RCC 7860 (cell line): Measurements from ENCODE around the gene ATXN2L.
"Not testable (repeated sequence)": the region's sequence is repeated elsewhere in the genome, so short reads cannot be mapped to it uniquely, and the experiment has no call there.

Experiments used
- DNase-seq: peaks from one replicate; pipeline ENCODE4 v3.0.0-alpha.2; 2015; ENCODE audit warnings: low spot score
- FAIRE-seq: peaks from 2 replicates; lab custom pipeline; 2012; peaks lifted over from hg19 to GRCh38; lab: Jason Lieb, UNC

The ATXN2L gene

GRCh38 chr16:28837672-28838557, 15.1 kb downstream of the ATXN2L start:
- DNase-seq (no peak), FAIRE-seq (no peak)

GRCh38 chr16:28838558-28838918, 15.7 kb downstream of the ATXN2L start:
- DNase-seq, result no peak
- no peak for FAIRE-seq

- no peak for DNase-seq
- no peak for FAIRE-seq
Measured at GRCh38 chr16:28839004-28839639, 16.3 kb downstream of the ATXN2L start.

- FAIRE-seq, result no peak
- DNase-seq, result no peak
Measured at GRCh38 chr16:28839899-28840298, 17.1 kb downstream of the ATXN2L start.

GRCh38 chr16:28842696-28843095, 19.9 kb downstream of the ATXN2L start:
- FAIRE-seq (no peak), DNase-seq (no peak)

GRCh38 chr16:28843766-28844165, 21.0 kb downstream of the ATXN2L start:
- DNase-seq (no peak), FAIRE-seq (no peak)

- no peak for DNase-seq
- no peak for FAIRE-seq
Measured at GRCh38 chr16:28844226-28844885, 21.6 kb downstream of the ATXN2L start.

- DNase-seq (no peak), FAIRE-seq (no peak)
Measured at GRCh38 chr16:28845293-28845692, 22.5 kb downstream of the ATXN2L start.

- FAIRE-seq (no peak), DNase-seq (no peak)
Measured at GRCh38 chr16:28845761-28846079, 22.9 kb downstream of the ATXN2L start.

- DNase-seq (peak; percentile 96), FAIRE-seq (peak; percentile 93)
Measured at GRCh38 chr16:28846080-28846932, 23.5 kb downstream of the ATXN2L start, which contains the start of gene TUFM. TSS of gene TUFM (minus strand) at chr16:28846348. CDS start at chr16:28846269, 79 bp downstream.

- no peak for FAIRE-seq
Measured at GRCh38 chr16:28846933-28847273, 24.1 kb downstream of the ATXN2L start.

GRCh38 chr16:28858421-28858820, 35.6 kb downstream of the ATXN2L start:
- FAIRE-seq, result no peak

More at GRCh38 chr16:28846933-28847273, 24.1 kb downstream of the ATXN2L start:
- no peak for DNase-seq

GRCh38 chr16:28859326-28859725, 36.5 kb downstream of the ATXN2L start:
- FAIRE-seq, result no peak

More at GRCh38 chr16:28858421-28858820, 35.6 kb downstream of the ATXN2L start:
- DNase-seq, result no peak

GRCh38 chr16:28863929-28864793, 41.4 kb downstream of the ATXN2L start:
- FAIRE-seq (no peak), DNase-seq (no peak)

More at GRCh38 chr16:28859326-28859725, 36.5 kb downstream of the ATXN2L start:
- DNase-seq, result no peak

- FAIRE-seq, result no peak
- DNase-seq, result no peak
Measured at GRCh38 chr16:28865001-28865688, 42.3 kb downstream of the ATXN2L start.

- DNase-seq, result no peak
- no peak for FAIRE-seq
Measured at GRCh38 chr16:28865722-28866453, 43.1 kb downstream of the ATXN2L start.

GRCh38 chr16:28866454-28866804, 43.6 kb downstream of the ATXN2L start:
- no peak for FAIRE-seq
- DNase-seq, result no peak

GRCh38 chr16:28867241-28867640, 44.4 kb downstream of the ATXN2L start:
- FAIRE-seq, result no peak
- no peak for DNase-seq

- not testable (repeated sequence) for DNase-seq, FAIRE-seq
Measured at GRCh38 chr16:28867646-28868045, 44.8 kb downstream of the ATXN2L start.
